NCI-H1105 treated with DMSO at 0.1 percent for 48 hours (cell line): ENCODE data around the gene CCDC74B.
A peak's percentile ranks its signal among the peaks of the same experiment; 100 is the strongest.
"Not testable (repeated sequence)": the region's sequence is repeated elsewhere in the genome, so short reads cannot be mapped to it uniquely, and the experiment has no call there.

Source experiments
- DNase-seq: peaks from one replicate; lab custom pipeline; 2025; lab: John Stamatoyannopoulos, UW

The CCDC74B gene

DNA sequence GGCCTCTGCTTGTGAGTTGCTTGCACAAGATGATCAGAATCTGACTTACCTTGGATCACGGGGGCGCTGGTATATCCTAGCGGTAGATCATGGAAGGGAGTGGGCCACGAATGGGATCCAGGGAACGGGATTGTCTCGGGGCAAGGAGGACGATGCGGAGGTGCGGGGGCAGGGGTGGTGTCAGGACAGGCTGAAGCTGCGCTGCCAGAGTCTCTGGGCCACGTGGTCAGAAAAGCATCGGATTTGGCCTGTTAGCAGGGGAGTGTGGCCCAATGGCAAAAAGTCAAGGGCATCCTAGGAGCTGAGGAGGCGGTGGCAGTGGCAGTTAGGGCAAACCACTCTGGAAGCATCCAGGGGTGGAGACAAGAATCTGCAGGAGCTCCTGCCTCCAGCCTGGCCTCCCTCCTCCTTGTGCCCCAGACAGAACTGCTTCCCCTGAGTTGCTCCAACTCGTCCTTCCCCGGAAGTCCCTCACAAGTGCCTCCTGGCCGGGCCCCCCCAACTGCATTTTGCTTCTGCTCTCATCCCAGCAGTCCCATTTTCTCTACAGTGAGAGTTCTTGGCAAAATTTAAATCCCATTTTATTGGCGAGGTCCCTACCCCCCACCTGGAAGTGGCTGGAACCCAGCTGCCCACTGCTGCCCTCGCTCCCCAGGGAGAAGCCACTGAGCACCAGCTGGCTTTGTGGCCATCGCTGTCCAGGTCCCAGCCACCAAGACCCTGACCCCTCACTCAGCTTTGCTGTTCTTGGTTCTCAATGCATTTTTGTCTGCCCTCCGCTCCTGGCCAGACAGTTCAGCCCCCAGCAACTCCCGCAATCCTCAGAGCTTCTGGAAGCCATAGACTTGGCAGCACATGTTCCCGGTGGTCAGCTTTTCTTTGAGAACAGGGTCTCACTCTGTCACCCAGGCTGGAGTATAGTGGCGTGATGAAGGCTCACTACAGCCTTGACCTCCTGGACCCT, 5.6 kb upstream of the CCDC74B start:
- DNase-seq, result no peak

- DNase-seq, result not testable (repeated sequence)
These were observed 3.6 kb upstream of the CCDC74B start for GRCh38 chr2:130148515-130148914.

GRCh38 chr2:130143266-130144039, 1.5 kb downstream of the CCDC74B start:
- not testable (repeated sequence) for DNase-seq

GRCh38 chr2:130142396-130143265, 2.3 kb downstream of the CCDC74B start:
- DNase-seq, result not testable (repeated sequence)

DNA sequence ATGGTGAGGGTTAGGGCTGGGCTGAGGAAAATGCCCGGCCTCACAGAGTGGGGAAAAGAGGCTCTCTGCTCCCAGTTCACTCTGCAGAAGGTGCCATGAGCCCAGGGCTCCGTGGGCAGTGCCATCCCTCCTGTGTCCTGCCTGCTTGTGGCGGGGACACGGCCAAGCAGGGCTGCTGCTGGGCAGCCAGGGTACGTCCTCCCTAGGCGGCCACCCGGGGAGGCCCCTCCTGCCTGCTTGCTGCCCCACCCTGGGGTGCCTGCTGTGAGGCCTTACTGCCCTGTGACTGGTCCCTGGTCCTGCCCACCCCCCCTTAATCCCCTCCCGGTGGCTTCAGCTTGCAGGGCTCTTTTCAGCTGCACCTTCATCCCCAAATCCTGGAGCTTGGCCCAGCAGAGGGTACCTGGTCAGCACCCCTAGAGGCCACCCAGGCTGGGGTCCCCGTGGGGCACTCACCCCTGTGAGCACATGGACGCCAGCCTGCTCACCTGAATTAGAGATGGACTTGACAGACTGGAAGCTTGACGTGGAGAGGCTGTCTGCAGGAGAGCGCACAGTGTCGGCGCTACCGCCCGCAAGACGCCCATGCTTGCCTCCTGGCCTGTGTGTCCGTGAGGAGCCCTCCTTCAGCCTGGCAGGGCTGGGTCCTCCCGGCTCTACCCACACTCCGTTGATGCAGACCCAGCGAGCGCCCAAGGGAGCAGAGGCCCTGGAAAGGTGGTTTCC, 3.1 kb downstream of the CCDC74B start:
- DNase-seq, result not testable (repeated sequence)

- DNase-seq, result not testable (repeated sequence)
These were observed 3.9 kb downstream of the CCDC74B start for GRCh38 chr2:130141002-130141401.

- DNase-seq, result not testable (repeated sequence)
These were observed 4.4 kb downstream of the CCDC74B start for GRCh38 chr2:130140516-130140915.

DNA sequence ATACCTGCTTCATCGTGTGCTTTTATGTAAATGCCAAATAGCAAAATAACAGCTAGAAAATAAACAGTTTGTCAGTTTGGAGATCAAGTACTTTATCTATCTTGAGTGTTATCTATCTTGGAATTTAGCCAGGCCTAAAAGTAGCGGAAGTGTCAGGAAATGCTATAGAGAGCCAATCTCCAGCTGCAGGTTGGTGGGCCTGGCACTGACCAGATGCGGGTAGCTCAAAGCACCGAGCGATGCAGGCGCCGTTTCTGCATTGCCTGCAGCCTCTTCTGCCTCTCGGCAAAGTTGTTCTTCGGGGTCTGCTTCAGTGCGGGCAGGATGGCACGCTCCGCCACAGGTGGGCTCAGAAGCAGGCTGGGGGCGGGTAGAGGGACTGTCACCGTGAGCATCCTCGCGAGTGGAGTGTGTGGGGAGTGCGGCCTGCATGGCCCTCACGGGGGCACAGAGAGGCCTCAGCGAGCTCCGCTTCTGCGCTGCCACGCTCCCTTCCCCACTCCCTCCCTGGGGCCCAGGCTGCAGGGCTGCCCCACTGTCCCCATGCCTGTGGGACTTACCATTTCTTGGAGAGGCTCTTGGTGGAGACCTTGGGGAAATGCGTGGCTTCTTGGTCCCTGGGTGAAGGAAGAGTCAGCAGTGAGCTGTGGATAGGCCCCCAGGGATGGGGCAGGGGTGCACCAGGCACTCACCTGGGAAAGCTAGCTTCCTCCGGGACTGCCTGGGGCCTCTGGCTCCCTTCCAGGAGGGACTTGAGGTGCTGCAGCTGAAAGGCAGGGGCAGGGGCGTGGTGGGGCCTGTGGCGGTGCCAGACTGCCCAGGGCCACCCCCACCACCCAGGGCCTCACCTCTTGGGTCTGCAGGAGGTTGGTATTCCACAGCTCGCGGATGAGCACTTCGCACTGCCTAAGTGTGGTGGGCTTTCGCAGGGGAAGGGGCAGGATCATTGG, 5.3 kb downstream of the CCDC74B start:
- DNase-seq, result peak; percentile 59

GRCh38 chr2:130138841-130139251, 6.1 kb downstream of the CCDC74B start:
- DNase-seq, result peak; percentile 51

DNA sequence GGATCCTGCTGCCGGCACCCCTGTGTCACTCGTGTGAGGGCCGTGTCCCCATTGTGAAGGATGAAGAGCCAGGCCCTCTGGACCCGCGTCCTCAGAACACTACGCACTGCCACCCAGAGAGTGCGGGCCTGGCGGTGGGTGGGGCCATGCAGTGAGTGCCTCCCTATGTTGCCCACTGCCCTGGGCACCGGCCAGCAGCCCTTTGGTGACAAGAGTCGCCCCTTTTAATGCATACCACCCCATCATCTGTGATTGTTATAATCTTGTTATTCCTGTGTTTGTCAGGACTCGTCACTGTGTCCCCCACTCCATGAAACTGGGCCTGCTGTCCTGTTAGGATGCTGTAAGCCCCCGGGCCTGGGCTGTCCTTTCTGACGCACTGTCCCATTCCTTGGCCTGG, 6.6 kb downstream of the CCDC74B start:
- not testable (repeated sequence) for DNase-seq

DNA sequence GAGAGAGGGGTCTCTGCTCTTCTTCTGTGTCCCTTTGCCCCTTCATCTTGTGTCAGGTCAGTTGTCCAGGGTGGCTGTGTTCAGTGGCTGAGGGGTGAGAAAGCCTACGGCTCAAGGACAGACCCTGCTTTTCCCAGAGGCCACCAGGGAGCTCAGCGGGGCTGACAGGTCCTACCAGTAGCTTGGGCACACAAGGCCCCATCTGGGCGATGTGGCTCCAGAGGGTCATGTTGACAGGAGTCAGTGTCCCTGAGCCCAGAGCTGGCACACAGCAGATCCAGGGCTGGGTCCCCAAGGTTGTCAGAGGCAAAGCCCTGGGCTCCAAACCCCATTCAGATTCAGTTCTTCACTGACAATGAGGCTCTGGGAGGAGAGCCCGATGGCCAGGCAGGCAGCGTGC, 7.8 kb downstream of the CCDC74B start:
- DNase-seq, result not testable (repeated sequence)

DNA sequence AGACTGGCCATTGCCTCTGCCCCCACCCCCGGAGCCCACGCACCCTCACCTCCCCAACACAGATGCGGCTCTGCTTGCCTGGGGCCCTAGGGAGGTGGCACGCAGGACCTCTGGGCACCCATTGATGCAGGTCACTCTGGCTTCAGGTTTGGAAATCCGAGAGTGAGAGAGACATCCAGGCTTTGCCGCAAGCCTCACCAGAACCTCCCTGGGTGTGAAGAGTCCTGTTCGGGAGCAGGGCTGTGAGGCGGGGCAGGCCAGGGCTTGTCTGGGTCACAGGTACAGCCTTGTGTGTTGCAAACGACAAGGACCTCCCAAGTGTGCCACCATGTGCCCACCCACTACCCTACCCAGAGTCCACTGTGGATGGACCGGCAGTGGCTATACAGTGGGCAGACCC, 8.4 kb downstream of the CCDC74B start:
- DNase-seq, result not testable (repeated sequence)

DNA sequence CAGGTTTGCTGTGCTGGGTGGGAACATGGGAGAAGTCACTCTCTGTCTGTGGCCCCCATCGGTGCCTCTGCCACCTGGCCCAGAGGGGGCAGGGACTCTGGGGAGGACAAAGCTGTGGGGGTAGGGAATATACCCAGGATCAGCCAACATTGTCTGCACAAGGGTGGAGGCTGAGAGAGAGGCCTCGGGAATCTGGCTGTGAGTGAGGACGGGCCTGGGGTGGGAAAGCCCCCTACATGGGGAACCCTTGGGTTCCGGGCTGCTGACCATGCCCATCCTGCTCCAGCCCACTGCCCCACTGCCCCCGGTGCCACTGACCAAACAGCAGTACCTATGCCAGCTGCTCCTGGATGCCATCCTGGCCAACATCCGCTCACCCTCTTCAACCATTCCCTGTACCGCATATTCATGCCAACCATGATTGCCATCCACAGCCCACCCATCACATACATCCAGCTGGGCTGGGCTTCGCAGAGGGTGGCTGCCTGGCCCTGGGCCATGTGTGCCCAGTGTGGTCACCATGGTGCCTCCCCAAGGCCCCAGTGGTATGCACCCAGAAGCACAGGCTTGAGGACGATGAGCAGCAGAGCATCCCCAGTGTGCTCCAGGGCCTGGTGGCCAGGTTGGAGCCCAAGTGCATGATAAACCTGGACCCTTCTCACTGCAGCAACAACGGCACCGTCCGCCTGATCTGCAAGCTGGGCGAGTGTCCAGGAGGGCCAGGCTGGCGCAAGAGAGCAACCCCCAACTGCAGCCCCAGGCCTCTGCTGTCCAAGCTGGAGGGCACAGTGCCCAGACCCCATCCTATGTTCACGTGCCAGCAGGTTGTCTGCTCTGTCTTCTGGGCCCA, 9.0 kb downstream of the CCDC74B start:
- no peak for DNase-seq

GRCh38 chr2:130129120-130129829, 15.6 kb downstream of the CCDC74B start, which contains the start of gene POTEF:
POTEF (minus strand) TSS chr2:130129222; CDS start chr2:130120515, 8,707 bp downstream.
- not testable (repeated sequence) for DNase-seq

DNA sequence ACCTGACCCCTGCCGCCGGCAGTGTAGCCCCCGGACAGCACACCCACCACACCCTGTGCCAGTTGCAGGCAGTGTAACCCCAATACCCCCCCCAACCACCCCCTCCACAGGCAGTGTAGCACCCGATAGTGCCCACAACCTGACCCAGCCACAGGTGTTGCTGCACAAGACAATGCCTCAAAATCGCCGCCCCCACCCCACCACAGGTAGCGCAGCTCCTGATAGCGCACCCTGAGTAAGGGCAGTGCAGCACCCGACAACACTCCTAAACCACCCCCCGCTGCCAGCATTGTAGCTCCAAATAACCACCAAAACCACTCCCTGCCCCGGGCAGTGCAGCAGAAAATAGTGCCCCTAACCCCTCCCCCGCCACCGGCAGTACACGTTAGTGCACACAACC, 16.4 kb downstream of the CCDC74B start:
- DNase-seq, result not testable (repeated sequence)

DNA sequence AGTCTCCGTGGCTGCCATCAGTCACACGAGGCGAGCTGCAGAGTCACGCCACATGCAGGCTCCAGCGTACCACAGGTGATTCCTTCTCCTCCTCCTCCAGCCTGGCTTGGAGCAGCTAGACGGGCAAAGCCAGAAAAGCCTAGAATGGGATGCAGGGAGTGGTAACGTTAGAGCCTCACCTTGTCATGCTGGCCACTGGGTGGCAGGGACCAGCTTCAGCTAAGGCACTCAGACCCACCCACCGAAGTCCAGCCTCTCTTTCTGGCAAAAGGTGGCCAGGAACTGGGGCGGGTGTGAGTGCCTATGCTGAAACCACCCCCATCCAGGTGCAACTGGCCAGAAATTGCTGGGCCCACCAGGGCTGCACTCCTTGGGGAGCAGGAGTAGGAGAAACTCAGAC, 17.2 kb downstream of the CCDC74B start:
- DNase-seq, result not testable (repeated sequence)

DNA sequence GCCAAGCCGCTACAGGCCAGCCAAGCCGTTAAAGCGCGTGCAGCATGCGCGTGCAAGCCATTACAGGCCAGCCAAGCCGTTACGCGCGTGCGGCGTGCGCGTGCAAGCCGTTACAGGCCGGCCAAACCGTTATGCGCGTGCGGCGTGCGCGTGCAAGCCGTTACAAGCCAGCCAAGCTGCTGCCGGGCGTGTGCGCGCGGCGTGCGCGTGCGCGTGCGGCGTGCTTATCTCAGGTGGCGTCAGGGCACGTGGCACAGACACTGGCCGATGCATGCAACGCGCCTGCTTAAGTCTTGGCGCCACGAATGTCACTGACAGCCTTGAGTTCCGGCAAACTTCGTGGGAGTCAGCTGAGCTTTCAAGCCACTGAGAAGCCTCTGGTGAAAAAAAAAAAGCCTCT, 24.0 kb downstream of the CCDC74B start:
- not testable (repeated sequence) for DNase-seq
